GM15510 (cell line): ENCODE data around the gene PITRM1.

Experiments used
- POLR2A ChIP-seq: IDR thresholded peaks from 3 replicates; pipeline ENCODE4 v1.6.1; 2011; ENCODE audit warnings: borderline replicate concordance; ENCODE audit not compliant: insufficient read length; ENCODE audit errors: extremely low read depth

Gene PITRM1

DNA sequence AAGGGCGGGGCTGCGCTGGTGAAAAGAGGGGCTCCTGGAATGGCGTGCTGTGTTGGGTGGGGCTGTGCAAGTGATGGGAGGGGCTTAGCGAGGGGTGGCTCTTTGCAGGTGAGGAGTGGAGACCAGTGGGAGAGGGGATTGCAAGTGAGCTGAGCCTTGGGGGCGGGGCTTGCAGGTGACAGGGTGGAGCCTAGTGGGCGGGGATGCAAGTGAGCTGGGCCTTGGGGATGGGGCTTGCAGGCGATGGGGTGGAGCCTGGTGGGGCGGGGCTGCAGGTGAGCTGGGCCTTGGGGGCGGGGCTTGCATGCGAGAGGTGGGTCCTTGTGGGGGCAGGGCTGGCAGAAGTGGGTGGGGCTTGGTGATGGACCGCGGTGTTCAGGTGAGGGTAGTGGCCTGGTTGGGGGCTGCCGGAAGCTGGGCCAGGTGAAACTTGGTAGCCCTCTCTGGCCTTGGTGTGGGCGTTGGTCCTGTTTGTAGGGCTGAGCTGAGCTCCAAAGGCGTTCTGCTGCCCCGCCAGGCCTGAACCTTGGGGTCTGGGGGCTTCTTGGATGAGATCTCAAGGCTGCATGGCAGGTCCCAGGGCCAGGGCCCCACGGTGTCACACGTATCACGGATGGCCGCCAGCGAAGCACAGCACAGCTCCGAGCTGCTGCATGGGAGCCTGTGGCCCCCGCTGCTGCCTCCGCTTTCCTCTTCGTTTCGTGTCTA is 743 bp upstream of the PITRM1 start:
- no peak for TF ChIP-seq POLR2A

DNA sequence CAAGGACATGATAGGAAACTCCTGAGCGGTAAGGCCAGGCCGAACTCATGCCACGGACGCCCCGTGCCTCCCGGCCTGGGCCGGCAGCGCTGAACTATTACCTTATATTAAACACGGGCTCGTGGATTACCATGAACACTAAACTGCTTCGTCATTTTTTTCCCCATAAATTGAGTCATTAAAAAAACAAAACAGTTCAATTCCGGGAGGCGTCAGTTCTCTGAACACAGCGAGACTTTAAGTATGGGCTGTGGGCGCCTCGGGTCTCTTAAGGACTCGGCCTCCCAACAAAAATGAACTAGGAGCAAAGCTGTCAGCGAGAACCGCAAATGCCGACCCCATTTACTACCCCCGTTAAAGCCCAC is 519 bp downstream of the PITRM1 start:
- no peak for TF ChIP-seq POLR2A

DNA sequence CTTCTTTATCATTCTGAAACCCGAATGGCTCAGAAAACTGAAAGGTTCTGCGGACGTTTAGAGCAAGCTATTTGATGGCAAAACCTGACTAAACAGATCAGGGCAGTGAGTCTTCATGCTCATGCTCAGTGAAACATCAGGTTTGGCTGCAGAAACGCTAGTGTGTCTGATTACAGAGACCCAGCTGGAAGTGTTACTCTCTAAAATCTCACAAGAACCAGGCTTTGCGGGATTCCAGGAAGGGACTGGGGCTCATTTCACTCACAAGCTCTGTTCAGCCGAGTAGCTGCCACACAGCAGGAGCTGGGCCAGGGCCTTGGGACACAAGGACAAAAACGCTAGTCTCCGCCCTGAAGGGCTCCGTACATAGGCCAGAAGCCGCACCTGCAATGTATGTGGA is 2.9 kb downstream of the PITRM1 start:
- TF ChIP-seq POLR2A, result no peak

DNA sequence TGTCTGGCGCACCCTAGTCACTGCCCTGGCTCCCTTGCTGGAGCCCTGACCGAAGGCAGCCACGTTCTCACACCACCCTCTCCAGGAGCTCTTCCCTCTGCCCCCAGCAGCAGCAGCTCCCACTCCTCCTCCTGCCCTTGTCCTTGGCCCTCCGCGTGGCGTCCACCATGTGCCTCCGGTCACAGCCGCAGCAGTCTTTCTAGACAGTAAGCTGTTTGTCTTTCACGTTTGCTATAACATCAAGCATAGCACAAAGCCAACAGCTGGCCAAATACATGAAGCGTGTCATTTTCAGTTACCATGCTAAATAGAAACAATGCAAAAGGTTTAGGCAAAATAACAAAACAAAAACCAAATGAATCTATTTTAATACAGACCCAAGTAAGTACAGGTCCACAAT is 3.3 kb downstream of the PITRM1 start:
- no peak for TF ChIP-seq POLR2A

DNA sequence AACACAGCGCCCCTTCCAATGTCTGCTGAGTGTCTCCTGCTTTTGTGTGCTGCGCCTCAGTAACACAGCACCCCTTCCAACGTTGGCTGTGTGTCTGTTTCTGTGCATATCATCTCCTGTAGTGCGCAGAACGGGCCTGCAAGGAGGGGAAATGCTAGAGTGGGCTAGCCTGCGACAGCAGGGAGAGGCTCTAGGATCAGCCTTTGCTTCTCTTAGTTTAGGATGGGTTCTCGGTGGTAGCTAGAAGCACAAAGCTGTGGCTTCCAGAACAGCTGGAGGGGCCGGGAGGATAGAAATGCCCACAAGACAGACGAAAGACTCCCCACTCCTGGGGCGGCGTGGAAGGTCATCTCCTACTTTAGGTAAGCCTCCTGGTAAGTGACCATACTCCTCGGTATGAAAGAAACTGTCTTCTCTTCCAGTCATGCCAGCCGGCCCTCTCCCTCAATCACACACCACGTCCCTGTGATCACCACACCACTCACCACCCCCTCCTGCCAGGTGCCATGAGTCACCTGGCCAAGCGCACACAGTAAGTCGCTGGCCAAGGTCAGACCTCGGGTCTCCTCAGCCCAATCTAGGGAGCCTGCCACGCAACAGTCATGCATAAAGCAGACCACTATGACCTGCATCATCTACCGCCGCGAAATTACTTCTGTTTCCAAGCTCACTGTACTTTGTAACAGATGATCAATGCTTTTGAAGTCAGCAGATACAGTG is 4.8 kb downstream of the PITRM1 start:
- TF ChIP-seq POLR2A, result no peak

DNA sequence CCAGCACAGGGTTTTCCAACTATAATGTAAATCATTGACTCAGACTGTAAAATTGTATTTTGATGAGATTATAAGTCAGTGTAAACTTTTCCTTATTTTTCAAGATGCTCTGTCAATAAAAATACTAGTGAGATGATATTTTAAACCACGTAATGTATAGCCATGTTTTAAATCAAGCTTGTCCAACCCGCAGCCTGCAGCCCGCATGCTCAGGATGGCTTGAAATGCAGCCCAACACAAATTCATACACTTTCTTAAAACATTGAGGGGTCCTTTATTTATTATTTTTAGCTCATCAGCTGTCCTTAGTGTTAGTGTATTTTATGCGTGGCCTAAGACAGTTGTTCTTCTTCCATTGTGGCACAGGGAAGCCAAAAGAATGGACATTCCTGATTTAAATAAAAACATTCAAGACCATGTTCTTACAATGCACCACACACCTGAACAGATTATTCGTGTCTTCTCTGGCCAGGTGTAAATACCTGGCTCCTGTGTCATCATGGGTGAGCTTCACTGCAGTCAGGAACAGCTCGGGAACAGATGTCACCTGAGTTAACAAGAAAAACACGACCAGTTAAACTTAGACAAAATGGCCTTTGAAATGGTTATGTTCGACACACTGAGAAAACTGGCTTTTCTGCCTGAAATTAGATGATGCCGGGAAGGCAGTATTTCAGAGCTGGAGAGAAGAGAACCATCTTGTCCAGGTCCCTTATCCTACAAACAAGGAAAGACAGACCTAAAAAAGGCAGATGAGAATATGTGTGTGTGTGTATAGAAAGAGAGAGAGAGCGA is 5.9 kb downstream of the PITRM1 start:
- TF ChIP-seq POLR2A, result no peak

DNA sequence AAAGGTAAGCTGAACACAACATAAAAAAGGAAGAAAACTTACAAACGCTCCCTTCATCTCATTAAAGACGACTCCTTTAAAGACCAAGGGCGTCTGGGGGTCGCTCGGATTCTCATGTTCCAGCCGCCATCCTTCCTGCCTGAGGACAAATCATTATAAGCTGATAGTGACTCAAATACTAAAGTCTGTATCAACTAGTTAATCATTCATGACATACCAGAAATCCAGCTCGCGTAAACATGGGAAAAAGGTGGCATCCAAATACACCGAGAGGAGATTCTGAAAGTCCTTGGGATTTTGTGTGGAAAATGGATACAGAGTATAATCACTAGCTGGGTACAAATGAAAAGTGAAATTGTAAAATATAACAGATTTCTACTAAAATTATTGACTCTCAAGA is 7.4 kb downstream of the PITRM1 start:
- TF ChIP-seq POLR2A, result no peak

DNA sequence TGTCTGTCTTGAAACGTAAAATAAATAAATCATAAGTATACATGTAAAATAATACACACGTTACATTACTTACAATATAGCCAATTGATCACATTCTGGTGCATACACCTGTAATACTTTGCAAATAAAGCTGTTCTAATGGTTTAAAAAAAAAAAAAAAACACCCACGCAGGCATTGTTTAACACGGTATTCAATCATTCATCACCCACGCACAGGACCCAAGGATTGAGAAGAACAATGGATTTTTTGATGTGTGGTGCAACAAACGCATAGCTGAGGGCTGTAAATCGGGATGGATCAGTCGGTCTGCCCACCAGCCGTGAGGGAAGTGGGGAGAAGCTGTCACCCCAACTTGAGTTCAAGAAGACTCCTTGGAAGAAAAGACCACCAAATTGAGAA is 8.7 kb downstream of the PITRM1 start:
- TF ChIP-seq POLR2A, result no peak

DNA sequence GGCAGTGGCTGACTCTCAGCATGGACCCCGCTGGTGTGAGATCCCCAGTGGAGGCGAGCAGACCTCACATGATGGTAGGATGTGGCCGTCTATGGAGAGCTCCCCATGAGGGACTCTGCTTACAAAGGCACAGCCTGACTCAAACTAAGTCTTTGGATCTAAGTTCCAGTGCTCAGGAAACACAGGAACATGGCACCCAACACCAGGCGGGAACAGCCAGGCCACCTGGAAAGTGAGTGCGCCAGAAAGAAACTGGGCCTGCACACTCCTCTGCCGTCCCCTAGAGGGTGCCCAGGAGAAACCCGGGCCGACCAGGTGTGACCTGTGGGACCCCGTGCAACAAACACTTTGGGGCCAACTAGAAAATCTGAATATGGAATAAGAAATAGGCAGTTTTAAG is 10.0 kb downstream of the PITRM1 start:
- no peak for TF ChIP-seq POLR2A

DNA sequence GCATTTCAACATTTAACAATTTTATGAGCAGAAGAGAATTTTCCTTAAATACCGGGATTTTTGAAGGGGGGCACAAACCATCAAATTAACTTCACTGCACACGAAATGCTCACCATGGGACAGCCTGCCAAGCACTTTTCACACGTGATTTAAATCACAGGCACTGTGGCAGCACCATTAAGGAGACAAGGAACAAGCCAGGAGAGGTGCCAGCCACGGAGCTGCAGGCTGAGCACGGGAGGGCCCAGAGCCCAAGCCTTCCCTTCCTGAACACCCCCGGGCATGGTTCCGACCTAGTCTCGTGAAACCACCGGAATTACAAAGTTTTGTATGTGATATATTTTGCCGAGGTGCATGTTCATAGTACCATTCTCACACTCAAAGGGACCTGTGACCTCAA is 13.4 kb downstream of the PITRM1 start:
- TF ChIP-seq POLR2A, result no peak

DNA sequence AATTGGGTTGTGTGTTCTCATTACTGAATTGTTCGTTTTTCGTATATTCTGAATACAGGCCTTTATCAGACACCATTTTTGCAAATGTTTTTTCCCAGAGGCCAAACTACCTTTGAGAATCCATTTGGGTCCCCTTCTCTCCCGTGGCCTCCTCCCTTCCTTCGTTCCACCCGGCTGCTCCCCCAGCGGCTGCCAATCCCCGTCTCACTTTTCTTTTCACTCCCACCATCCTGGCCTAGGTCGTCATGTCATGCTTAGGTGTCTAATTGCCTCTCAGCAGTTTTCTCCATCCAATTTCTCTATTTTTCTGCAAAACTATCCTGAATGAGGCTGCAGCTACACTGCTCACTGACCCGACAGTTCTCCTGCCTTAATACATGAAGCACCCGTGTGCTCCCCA is 17.9 kb downstream of the PITRM1 start:
- TF ChIP-seq POLR2A, result no peak

DNA sequence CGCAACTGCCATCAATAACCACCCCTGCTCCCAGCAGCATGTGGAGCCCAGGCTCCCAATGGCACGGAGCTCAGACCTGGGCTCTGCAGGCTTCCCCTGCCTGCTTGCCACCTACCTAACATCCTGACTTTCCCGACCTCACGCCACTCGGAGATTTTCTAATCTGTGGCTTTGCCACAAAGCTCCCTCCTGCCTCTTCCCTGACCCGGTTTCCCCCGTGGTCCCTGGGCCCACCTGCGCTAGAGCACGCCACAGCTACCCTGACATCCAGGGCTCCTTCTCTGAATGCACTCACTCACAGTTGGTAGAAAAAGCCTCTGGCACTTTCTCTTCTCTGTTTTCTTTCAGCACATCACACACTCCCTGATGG is 20.0 kb downstream of the PITRM1 start:
- TF ChIP-seq POLR2A, result no peak

DNA sequence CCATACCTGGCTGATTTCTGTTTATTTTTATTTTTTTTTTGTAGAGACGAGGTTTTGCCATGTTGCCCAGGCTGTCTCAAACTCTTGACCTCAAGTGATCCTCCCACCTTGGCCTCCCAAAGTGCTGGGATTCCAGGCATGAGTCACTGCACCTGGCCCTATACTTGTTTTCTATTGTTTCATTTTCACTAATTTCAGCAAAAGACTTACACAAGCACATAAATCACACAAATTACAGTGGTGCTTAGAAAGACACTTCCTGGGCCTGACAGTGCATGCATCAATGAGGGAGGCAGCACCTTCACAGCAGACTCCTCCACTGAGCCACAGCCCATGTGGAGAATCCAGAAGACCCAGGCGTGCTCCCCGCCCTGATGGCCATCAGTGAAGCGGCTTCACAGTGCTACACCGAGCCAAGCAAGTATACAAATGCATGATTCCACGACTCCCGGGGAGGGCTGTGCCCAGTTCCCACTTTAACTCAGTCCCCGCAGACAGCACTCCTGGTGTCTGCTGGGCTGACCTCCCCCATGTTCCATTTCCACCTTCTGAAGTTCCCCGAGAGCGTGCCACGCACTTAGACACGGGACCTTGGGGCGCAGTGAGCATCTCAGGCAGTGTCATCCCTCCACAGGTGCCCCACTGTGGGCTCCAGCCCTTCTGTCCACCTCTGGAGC is 20.6 kb downstream of the PITRM1 start:
- TF ChIP-seq POLR2A, result no peak

DNA sequence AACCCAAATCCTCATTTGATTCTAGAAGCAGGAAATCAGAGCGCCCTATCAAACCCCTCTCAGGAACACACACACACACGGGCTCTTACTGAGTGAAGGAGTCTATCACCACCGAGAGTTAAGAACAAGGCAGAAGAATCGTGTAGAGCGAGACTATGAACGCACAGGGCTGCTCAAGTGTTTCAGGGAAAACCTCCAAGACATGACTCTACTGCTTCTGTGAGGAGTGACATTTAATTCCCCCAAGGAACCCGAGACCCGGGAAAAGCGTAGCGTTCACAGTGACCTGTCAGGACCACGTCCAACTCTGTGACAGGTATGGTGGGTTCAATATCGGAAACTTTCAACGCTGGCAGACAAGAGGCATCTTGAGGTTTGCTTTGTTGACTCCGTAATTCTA is 21.6 kb downstream of the PITRM1 start:
- TF ChIP-seq POLR2A, result no peak

DNA sequence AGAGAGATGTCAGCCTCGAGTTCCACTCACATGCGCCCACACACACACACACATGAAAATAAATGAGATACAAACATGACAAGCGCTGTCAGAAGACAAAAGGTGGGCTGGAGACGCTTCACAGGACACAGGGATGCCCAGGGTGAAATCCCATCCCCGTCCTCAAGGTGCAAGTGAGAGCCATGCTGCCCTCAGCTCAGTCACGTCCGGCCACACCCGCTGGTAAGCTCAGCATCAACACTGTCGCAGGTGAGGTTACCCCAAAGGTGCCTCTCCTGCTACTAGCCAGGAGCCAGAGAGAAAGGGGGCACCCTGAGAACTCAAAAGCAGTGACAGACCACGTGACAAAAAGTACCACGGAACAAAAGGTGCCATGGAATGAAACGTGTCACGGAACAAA is 22.2 kb downstream of the PITRM1 start:
- TF ChIP-seq POLR2A, result no peak
